CMK (cell line): ENCODE data around the gene CCT6A.
"Not testable (repeated sequence)": the region's sequence is repeated elsewhere in the genome, so short reads cannot be mapped to it uniquely, and the experiment has no call there.

Source experiments
- DNase-seq: peaks from one replicate; pipeline ENCODE4 v3.0.0-alpha.2; 2010; ENCODE audit warnings: low read depth

CCT6A gene, protein sequence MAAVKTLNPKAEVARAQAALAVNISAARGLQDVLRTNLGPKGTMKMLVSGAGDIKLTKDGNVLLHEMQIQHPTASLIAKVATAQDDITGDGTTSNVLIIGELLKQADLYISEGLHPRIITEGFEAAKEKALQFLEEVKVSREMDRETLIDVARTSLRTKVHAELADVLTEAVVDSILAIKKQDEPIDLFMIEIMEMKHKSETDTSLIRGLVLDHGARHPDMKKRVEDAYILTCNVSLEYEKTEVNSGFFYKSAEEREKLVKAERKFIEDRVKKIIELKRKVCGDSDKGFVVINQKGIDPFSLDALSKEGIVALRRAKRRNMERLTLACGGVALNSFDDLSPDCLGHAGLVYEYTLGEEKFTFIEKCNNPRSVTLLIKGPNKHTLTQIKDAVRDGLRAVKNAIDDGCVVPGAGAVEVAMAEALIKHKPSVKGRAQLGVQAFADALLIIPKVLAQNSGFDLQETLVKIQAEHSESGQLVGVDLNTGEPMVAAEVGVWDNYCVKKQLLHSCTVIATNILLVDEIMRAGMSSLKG

GRCh38 chr7:56051339-56052191 is at the start of gene CCT6A, which contains the start of gene PSPH:
TSS of gene CCT6A (plus strand) at chr7:56051765. CDS start at chr7:56051849, 84 bp downstream.
TSS of gene PSPH (minus strand) at chr7:56051444. CDS start at chr7:56021212, 30,232 bp downstream.
- DNase-seq: peak; percentile 82

DNA sequence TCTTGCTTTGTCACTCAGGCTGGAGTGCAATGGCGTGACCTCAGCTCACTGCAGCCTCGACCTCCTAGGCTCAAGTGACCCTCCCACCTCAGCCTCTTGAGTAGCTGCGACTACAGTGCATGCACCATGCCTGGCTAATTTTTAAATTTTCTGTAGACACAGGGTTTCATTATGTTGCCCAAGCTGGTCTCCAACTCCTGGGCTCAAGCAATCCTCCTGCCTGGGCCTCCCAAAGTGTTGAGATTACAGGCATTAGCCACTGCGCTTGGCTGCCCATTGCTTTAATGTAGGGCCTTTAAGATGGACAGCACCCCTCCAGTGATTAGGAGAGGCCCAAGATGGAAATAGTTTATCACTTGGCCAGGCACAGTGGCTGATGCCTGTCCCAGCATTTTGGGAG is 47.8 kb upstream of the CCT6A start:
- DNase-seq: no peak

DNA sequence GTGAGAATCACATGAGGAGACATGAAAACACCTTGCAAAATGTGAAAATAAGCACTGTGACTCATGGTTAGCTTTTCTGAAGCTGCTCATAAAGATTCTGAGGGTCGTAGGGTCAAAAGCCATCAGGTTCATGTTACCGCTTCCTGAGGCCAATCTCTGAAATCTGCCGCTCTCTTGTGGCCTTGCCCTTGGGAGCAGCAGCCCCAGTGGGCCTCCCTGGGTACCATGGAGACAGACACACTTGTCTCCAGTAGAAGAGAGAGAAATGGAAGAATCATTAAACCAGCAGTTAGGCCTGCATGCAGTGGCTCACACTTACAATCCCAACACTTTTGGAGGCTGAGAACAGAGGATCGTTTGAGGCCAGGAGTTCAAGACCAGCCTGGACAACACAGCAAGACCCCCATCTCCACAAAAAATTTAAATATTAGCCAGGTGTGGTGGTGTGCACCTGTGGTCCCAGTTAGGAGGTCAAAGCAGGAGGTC is 44.4 kb upstream of the CCT6A start:
- DNase-seq: peak; percentile 9

DNA sequence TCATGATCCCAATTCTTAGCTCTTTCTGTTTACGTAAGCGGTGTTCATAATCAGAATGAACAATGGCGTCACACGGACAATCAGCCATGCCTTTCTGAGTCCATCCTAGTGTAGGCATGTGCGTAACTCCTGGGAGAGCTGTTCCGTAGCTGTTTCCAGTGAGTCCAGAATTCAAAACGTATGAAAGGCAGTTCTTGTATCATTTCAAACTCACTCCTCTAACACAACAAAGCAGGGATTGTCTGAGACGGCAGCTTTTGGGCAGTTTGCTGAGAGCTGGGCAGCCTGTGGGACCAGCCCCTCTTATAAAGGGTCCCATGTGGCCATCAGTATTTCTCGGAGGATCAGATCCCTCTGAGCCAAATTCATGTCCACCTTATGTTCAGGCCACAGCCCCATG is 43.7 kb upstream of the CCT6A start:
- no peak for DNase-seq

DNA sequence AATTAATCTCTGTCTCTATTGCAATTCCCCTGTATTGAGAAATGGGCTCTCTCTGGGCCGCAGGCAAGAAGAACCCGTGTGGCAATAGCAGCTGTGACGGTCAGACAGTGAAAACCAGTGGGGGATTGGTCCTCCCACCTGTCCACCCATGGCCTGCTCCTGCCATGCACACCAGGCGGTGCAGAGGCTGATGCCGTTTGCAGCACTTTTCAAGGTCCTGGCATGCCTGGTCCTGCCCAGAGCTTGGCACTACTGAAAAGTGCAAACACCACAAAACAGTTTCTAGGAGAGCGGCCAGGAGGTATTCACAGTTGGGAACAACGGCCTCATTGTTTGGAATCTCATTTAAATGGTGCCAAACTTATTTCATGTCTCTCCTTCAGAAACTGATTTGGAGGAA is 41.9 kb upstream of the CCT6A start:
- no peak for DNase-seq

- DNase-seq: not testable (repeated sequence)
Observed at GRCh38 chr7:56017015-56017414, 34.5 kb upstream of the CCT6A start.

- no peak for DNase-seq
Observed at GRCh38 chr7:56019501-56019900, 32.1 kb upstream of the CCT6A start.

DNA sequence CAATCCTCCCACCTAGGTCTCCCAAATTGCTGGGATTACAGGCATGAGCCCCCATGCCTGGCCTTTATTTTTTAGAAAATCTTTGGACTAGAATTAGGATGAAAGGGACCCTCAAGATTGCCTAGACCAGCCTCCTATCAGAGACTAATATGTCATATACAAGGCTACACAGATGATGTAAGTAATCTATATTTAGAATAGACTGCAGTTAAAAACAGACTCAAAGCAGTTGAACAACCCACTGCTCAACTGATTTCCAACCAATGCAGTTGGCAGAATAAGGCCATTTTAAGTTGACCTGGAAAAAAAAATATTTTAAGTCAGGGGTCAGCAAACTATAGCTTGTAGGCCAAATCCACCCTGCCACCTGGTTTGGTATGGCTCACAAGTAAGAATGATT is 28.1 kb upstream of the CCT6A start:
- no peak for DNase-seq

DNA sequence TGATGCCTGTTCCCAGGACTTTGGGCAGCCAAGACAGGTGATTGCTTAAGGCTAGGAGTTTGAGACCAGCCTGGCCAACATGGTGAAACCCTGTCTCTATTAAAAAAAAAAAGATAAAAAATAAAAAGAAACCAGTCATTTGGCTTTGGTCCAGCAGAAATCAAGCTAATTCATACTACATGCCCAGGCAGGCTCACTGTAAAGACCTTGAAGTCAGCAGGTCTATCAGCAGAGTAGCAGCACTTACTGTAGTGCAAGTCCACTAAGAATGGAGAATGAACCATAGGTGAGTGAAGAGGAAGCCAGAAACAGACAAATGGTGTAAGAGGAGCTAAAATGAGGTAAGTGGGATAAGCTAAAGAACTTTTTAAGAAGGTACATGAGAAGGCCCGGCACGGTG is 25.0 kb upstream of the CCT6A start:
- no peak for DNase-seq

- no peak for DNase-seq
Observed at GRCh38 chr7:56028942-56029630, 22.5 kb upstream of the CCT6A start.

DNA sequence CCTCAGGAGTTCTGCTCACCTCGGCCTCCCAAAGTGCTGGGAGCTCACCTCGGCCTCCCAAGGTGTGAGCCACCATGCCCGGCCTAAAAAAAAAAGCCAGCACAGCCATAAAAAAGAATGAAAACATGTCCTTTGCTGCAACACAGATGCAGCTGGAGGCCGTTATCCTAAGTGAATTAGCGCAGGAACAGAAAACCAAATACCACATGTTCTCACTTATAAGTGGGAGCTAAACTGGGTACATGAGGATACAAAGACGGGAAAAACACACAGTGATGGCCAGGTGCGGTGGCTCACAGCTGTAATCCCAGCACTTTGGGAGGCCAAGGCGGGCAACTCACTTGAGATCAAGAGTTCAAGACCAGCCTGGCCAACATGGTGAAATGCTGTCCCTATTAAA is 21.2 kb upstream of the CCT6A start:
- DNase-seq: no peak

DNA sequence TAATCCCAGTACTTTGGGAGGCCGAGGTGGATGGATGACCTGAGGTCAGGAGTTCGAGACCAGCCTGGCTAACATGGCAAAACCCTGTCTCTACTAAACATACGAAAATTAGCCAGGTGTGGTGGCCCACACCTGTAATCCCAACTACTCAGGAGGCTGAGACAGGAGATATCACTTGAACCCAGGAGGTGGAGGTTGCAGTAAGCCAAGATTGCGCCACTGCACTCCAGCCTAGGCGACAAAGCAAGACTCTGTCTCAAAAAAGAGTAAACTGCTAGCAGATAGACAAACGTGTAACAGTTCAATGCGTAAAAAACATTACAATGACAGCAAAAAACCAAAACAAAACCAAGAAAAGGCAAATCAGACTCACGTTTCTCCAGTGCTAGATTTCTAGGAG is 20.0 kb upstream of the CCT6A start:
- not testable (repeated sequence) for DNase-seq

DNA sequence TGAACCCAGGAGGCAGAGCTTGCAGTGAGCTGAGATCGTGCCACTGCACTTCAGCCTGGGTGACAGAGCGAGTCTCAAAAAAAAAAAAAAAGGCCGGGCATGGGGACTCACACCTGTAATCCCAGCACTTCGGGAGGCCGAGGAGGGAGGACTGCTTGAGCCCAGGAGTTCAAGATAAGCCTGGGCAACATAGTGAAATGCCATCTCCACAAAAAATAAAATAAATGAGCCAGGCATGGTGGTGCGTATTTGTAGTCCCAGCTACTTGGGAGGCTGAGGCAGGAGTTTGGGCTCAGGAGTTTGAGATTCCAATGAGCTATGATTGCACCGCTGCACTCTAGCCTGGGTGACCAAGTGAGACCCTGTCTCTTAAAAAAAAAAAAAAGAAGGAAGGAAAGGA is 19.0 kb upstream of the CCT6A start:
- DNase-seq: not testable (repeated sequence)

DNA sequence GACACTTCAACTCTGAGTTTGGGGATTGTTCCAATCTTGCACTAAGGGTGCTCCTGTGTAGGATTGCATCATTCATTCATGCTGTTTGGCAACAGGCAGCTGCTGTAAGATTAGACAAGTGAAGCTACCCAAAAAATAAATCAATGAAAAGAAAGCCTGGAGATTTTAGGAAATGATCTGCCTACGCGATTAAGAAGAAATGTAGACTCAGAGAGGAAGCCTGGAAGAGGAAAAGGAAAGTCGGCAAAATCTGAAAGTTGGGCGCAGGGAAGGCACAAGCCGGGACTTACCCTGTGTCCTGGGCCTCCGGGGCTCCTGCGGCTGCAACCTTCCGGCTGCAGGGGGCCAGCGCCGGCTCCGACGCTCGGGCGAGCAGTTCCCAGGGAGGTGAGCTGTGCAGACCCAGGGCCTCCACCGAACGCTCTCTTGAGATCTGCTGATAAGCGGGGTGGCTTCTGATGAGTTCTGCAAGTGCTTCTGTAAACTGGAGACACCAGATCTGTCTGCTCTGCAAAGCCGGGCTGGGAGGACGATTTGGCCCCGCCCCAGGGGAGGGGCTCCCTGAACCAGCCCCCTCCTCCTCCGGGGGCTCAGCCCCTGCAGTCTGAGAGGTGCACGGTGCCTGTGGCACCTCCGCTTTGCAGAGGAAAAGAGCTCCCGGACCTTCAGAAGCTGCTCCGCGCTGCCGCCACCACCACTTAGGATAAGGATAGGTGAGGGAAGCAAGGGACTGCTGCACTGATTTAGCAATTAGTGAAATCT is 17.7 kb upstream of the CCT6A start:
- peak; percentile 74 for DNase-seq

GRCh38 chr7:56040730-56041129 is 10.8 kb upstream of the CCT6A start:
- DNase-seq: no peak

GRCh38 chr7:56045758-56046157 is 5.8 kb upstream of the CCT6A start:
- not testable (repeated sequence) for DNase-seq

- DNase-seq: no peak
Observed at GRCh38 chr7:56046721-56047445, 4.7 kb upstream of the CCT6A start.

GRCh38 chr7:56047446-56048116 is 4.0 kb upstream of the CCT6A start:
- not testable (repeated sequence) for DNase-seq

DNA sequence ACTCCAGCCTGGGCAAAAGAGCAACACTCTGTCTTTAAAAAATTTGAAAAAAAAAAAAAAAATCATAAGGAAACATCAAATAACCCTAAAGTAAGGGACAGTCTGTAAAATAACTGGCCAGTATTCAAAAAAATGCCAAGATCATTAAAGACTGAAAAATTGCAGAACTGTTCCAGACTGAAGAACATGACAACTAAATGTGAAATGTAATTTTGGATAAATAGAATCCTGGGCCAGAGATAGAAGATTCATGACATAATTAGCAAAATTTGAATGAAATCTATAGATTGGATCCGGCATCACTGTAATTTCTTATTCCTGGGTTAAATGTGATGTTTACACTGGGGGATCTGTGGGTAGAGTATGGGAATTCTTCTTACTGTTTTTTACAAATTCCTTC is 3.3 kb upstream of the CCT6A start:
- DNase-seq: no peak

GRCh38 chr7:56048763-56049162 is 2.8 kb upstream of the CCT6A start:
- DNase-seq: not testable (repeated sequence)
